Testis (tissue), 2 donors: ENCODE measurements around the gene LBP.

ENCODE experiments used
- CTCF ChIP-seq, 3 experiments: fragments of 450-650 bp in 2 of 3; fragments of 200-600 bp in 1 of 3; sonication (generic) in 1 of 3; IDR thresholded peaks; one replicate each; pipeline ENCODE4 v1.5.1; 2016 to 2019; ENCODE audit warnings: antibody characterized with exemption in 3 of 3, mild to moderate bottlenecking in 2 of 3, moderate library complexity in 1 of 3
- POLR2A ChIP-seq: fragments of 450-650 bp; IDR thresholded peaks from one replicate; pipeline ENCODE4 v1.6.1; 2017; ENCODE audit warnings: antibody characterized with exemption, mild to moderate bottlenecking, moderate library complexity

GRCh38 chr20:38363004-38363747 lies 16.9 kb downstream of the LBP start:
- TF ChIP-seq CTCF (IDR thresholded peaks at IDR 0.05) (no peak), POLR2A (no peak)
